ENCODE results near the gene KIN.

KIN gene

GRCh38 chr10:7776777-7777176, 11.0 kb downstream of the KIN start:
- Histone ChIP-seq H3K9ac (ENCODE audit: low read length) (no peak overlapping the region), H3K36me3 (replicated peaks; ENCODE audit: low read depth, low read length) (peaks cover 14% of the 10 kb centered on the region), H3K9me3 (ENCODE audit: insufficient read depth, low read length) (no peaks in the 10 kb centered on the region), H3K27ac (ENCODE audit: low read length) (no peak overlapping the region), H3K4me2 (ENCODE audit: low read length) (no peak overlapping the region), H3K4me3 (ENCODE audit: low read length) (no peak overlapping the region), H4K20me1 (ENCODE audit: insufficient read depth, low read length) (peaks cover 3% of the 10 kb centered on the region; the same call in 1 of the 2 replicates), H3K4me1 (ENCODE audit: low read length) (no peaks in the 10 kb centered on the region), H3K79me2 (ENCODE audit: low read length) (0 out of 2 replicates have a peak, but pooled peaks cover 3% of the 10 kb centered on the region), H2AFZ (ENCODE audit: low read depth, low read length) (no peak overlapping the region), H3K27me3 (ENCODE audit: low read depth, low read length) (no peaks in the 10 kb centered on the region)
- TF ChIP-seq EZH2phosphoT487 (IDR thresholded peaks at IDR 0.05; ENCODE audit: low read depth) (no peak), CTCF (IDR thresholded peaks at IDR 0.05; ENCODE audit: low read depth, low read length) (no peak)

GRCh38 chr10:7773845-7774801, 13.7 kb downstream of the KIN start:
- Histone ChIP-seq H3K27me3 (ENCODE audit: low read depth, low read length) (no peaks in the 10 kb centered on the region), H3K9me3 (ENCODE audit: insufficient read depth, low read length) (no peaks in the 10 kb centered on the region), H3K36me3 (replicated peaks; ENCODE audit: low read depth, low read length) (peaks cover 10% of the 10 kb centered on the region), H3K9ac (ENCODE audit: low read length) (no peak overlapping the region), H4K20me1 (ENCODE audit: insufficient read depth, low read length) (no peaks in the 10 kb centered on the region), H3K4me1 (ENCODE audit: low read length) (no peaks in the 10 kb centered on the region), H3K27ac (ENCODE audit: low read length) (no peak overlapping the region), H3K4me3 (ENCODE audit: low read length) (no peak overlapping the region), H3K79me2 (ENCODE audit: low read length) (no peaks in the 10 kb centered on the region), H2AFZ (ENCODE audit: low read depth, low read length) (no peak overlapping the region), H3K4me2 (ENCODE audit: low read length) (no peak overlapping the region)
- TF ChIP-seq EZH2phosphoT487 (IDR thresholded peaks at IDR 0.05; ENCODE audit: low read depth): no peak
- no peak for TF ChIP-seq CTCF (IDR thresholded peaks at IDR 0.05; ENCODE audit: low read depth, low read length)

GRCh38 chr10:7768417-7768816, 19.4 kb downstream of the KIN start:
- no peaks in the 10 kb centered on the region for H3K27me3 ChIP-seq (ENCODE audit: low read depth, low read length)
- H3K9me3 ChIP-seq (ENCODE audit: insufficient read depth, low read length): no peaks in the 10 kb centered on the region
- H3K4me1 ChIP-seq (ENCODE audit: low read length): no peaks in the 10 kb centered on the region
- no peak overlapping the region for H3K9ac ChIP-seq (ENCODE audit: low read length)
- H3K36me3 ChIP-seq (replicated peaks; ENCODE audit: low read depth, low read length): peaks cover 9% of the 10 kb centered on the region
- no peak overlapping the region for H3K4me3 ChIP-seq (ENCODE audit: low read length)
- H2AFZ ChIP-seq (ENCODE audit: low read depth, low read length): no peak overlapping the region
- no peak overlapping the region for H3K27ac ChIP-seq (ENCODE audit: low read length)
- H4K20me1 ChIP-seq (ENCODE audit: insufficient read depth, low read length): no peaks in the 10 kb centered on the region
- no peak overlapping the region for H3K4me2 ChIP-seq (ENCODE audit: low read length)
- H3K79me2 ChIP-seq (ENCODE audit: low read length): no peaks in the 10 kb centered on the region
- no peak for TF ChIP-seq EZH2phosphoT487 (IDR thresholded peaks at IDR 0.05; ENCODE audit: low read depth)
- no peak for TF ChIP-seq CTCF (IDR thresholded peaks at IDR 0.05; ENCODE audit: low read depth, low read length)

- no peak overlapping the region for H3K4me3 ChIP-seq (ENCODE audit: low read length)
- no peak overlapping the region for H2AFZ ChIP-seq (ENCODE audit: low read depth, low read length)
- no peak for TF ChIP-seq EZH2phosphoT487 (IDR thresholded peaks at IDR 0.05; ENCODE audit: low read depth)
- TF ChIP-seq CTCF (IDR thresholded peaks at IDR 0.05; ENCODE audit: low read depth, low read length): no peak
- H3K36me3 ChIP-seq (replicated peaks; ENCODE audit: low read depth, low read length): peaks cover 11% of the 10 kb centered on the region
- no peaks in the 10 kb centered on the region for H3K4me1 ChIP-seq (ENCODE audit: low read length)
- H3K27me3 ChIP-seq (ENCODE audit: low read depth, low read length): no peaks in the 10 kb centered on the region
- no peaks in the 10 kb centered on the region for H4K20me1 ChIP-seq (ENCODE audit: insufficient read depth, low read length)
- no peak overlapping the region for H3K9ac ChIP-seq (ENCODE audit: low read length)
- H3K4me2 ChIP-seq (ENCODE audit: low read length): no peak overlapping the region
- no peaks in the 10 kb centered on the region for H3K79me2 ChIP-seq (ENCODE audit: low read length)
- no peak overlapping the region for H3K27ac ChIP-seq (ENCODE audit: low read length)
- H3K9me3 ChIP-seq (ENCODE audit: insufficient read depth, low read length): no peaks in the 10 kb centered on the region
Measured at GRCh38 chr10:7767209-7767608, 20.6 kb downstream of the KIN start.
